Measurements from ENCODE around the gene LPP.

- TF ChIP-seq EZH2 (IDR thresholded peaks at IDR 0.05) (no peak), POLR2AphosphoS5 (IDR thresholded peaks at IDR 0.05; ENCODE audit: borderline replicate concordance, low read depth, low read length) (no peak)
Measured at GRCh38 chr3:188624384-188624783, 470.4 kb downstream of the LPP start.

Data from SK-N-MC (cell line).